Vagina (tissue), 2 donors: Measurements from ENCODE around the gene TMEM219.

ENCODE experiments used
- CTCF ChIP-seq, 3 experiments: fragments of 450-650 bp in 2 of 3; fragments of 200-600 bp in 1 of 3; sonication (generic) in 1 of 3; IDR thresholded peaks; one replicate each; pipeline ENCODE4 v1.5.1; 2017 to 2019; ENCODE audit warnings: antibody characterized with exemption in 3 of 3, mild to moderate bottlenecking in 2 of 3, moderate library complexity in 2 of 3
- POLR2A ChIP-seq, 2 donors: fragments of 450-650 bp; IDR thresholded peaks; one replicate each; pipeline ENCODE4 v1.6.1; 2017; ENCODE audit warnings: antibody characterized with exemption in 2 of 2, mild to moderate bottlenecking in 2 of 2, moderate library complexity in 2 of 2

- peak in 1 of 3 experiments; percentile 7 for TF ChIP-seq CTCF (IDR thresholded peaks at IDR 0.05)
- TF ChIP-seq POLR2A (IDR thresholded peaks at IDR 0.05), result peak in 1 of 2 donors; percentile 85
Measured at GRCh38 chr16:29973384-29974246, 11.7 kb downstream of the TMEM219 start, which contains the start of gene TAOK2.
